Common myeloid progenitor, CD34-positive (primary cell): ENCODE measurements around the gene TAS2R13.

Source experiments
- CTCF ChIA-PET: fragments of 350-600 bp; sonication (Branson Sonifier 250); formaldehyde crosslinking; loops from one replicate; lab custom pipeline; 2021; ENCODE audit warnings: antibody characterized with exemption; lab: Charles Lee
- POLR2A ChIA-PET: fragments of 350-600 bp; sonication (Branson Sonifier 250); formaldehyde crosslinking; loops from one replicate; lab custom pipeline; 2021; ENCODE audit warnings: antibody characterized with exemption; lab: Charles Lee
- DNase-seq, 3 donors: peaks; one replicate each; pipeline versions ENCODE4 v3.0.0 to v3.0.0-alpha.2; 2013
- H3K27ac ChIP-seq, 2 experiments: 1 replicate in 1 of 2; 2 replicates in 1 of 2; pipeline ENCODE4 v1.7.0; 2013; ENCODE audit warnings: inconsistent platforms in 2 of 2, low read length in 2 of 2, mild to moderate bottlenecking in 2 of 2, low read depth in 1 of 2, moderate library complexity in 1 of 2; ENCODE audit not compliant: severe bottlenecking in 2 of 2, insufficient read depth in 1 of 2, poor library complexity in 1 of 2
- H3K27me3 ChIP-seq, 5 experiments: replicated peaks in 2 of 5; 1 replicate in 3 of 5; 2 replicates in 2 of 5; pipeline versions ENCODE4 v1.6.1 to v1.7.0; 2013; ENCODE audit warnings: low read length in 4 of 5, mild to moderate bottlenecking in 2 of 5, moderate library complexity in 2 of 5, inconsistent platforms in 1 of 5; ENCODE audit not compliant: insufficient read depth in 5 of 5, control insufficient read depth in 4 of 5
- H3K36me3 ChIP-seq, 4 experiments: 1 replicate in 2 of 4; 2 replicates in 2 of 4; pipeline versions ENCODE4 v1.6.1 to v1.7.0; 2013; ENCODE audit warnings: low read length in 3 of 4, control low read depth in 1 of 4, mild to moderate bottlenecking in 1 of 4; ENCODE audit not compliant: control insufficient read depth in 4 of 4, insufficient read depth in 4 of 4
- H3K4me1 ChIP-seq, 4 experiments: 1 replicate in 3 of 4; 2 replicates in 1 of 4; pipeline versions ENCODE4 v1.6.1 to v1.7.1; 2013; ENCODE audit warnings: low read length in 3 of 4, mild to moderate bottlenecking in 3 of 4, control low read depth in 1 of 4, inconsistent platforms in 1 of 4, moderate library complexity in 1 of 4; ENCODE audit not compliant: control insufficient read depth in 4 of 4, insufficient read depth in 4 of 4; ENCODE audit errors: control extremely low read depth in 1 of 4
- H3K4me3 ChIP-seq, 7 experiments: 1 replicate in 4 of 7; 2 replicates in 3 of 7; pipeline versions ENCODE4 v1.5.1 to v1.7.0; 2013; ENCODE audit warnings: mild to moderate bottlenecking in 7 of 7, low read length in 6 of 7, moderate library complexity in 6 of 7, inconsistent platforms in 2 of 7, low read depth in 2 of 7, control low read depth in 1 of 7; ENCODE audit not compliant: insufficient read depth in 4 of 7, control insufficient read depth in 1 of 7; ENCODE audit errors: extremely low read depth in 1 of 7
- H3K9me3 ChIP-seq, 5 experiments: 1 replicate in 4 of 5; 2 replicates in 1 of 5; pipeline versions ENCODE4 v1.6.1 to v1.7.1; 2013; ENCODE audit warnings: low read length in 4 of 5, mild to moderate bottlenecking in 2 of 5, inconsistent platforms in 1 of 5, low read depth in 1 of 5, moderate library complexity in 1 of 5; ENCODE audit not compliant: control insufficient read depth in 4 of 5, insufficient read depth in 2 of 5; ENCODE audit errors: control extremely low read depth in 1 of 5
- WGBS: methylation state at CpG from one replicate; pipeline ENCODE4 v1.1.5; 2013; ENCODE audit not compliant: insufficient coverage; 5-methylcytosine and 5-hydroxymethylcytosine counted together

Gene TAS2R13

DNA sequence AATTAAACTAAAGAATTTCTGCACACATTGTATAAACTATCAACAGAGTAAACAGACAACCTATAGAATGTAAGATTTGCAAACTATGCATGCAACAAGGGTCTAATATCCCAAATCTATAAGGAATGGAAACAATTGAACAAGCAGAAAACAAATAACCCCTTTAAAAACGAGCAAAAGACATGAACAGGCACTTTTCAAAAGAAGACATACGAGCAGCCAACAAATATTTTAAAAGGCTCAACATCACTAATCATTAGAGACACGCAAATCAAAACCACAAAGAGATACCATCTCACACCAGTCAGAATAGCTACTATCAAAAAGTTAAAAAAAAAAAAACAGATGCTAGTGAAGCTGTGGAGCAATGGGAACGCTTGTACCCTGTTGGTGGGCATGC lies 4.7 kb downstream of the TAS2R13 start:
- Histone ChIP-seq H3K4me1 (no peaks in the 10 kb centered on the region), H3K4me3 (no peak overlapping the region), H3K27me3 (no peaks in the 10 kb centered on the region), H3K36me3 (peaks cover 0 to 10% (median 3%) of the 10 kb centered on the region in 4 experiments), H3K27ac (no peak overlapping the region), H3K9me3 (peaks cover 0 to 58% (median 5%) of the 10 kb centered on the region in 5 experiments)
- ChIA-PET CTCF (no interaction called here), POLR2A (no interaction called here)
- WGBS = no CpG with 5 or more reads among the region's 4 CpGs
- DNase-seq = peak in 2 of 3 donors; percentile 2 to 9

DNA sequence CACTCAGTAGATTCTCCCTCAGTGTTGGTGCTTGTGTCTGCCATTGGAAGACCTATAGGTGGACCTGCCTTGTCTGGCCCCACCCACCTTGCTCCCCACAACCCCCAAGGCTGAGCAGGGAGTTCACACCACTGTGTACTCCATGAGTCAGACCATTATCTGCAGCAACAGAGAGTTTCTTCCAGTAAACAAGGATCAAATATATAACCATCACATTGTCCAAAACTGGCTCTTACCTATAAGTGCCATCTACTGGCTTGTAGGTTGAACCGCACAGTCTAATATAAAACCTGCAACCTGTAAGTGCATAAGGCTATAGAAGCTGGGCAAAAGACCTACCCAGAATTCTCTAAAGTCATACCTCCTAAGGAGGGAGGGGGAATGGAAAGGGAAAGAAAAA lies 7.9 kb downstream of the TAS2R13 start:
- no CpG with 5 or more reads among the region's 1 CpG for WGBS

DNA sequence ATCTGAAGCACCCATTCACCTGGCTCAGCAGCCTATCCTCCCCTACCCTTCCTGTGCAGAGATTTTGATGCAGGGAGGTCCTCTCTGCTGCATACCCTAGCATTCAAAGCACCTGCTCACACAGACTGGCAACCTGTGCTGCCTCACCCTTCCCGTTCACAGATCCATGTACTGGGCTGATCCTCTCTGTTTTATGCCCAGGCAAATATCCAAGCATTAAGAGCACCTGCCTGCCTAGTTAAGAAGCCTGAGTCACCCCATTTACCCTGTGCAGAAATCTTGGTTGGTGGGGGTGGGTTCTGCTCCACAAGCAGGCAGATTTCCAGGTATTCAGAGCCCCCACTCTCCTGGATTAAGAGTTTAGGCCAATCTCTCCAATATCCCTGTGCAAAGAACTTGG lies 8.4 kb downstream of the TAS2R13 start:
- ChIA-PET POLR2A (no interaction called here), CTCF (no interaction called here)
- H3K4me1 ChIP-seq = peaks cover 0 to 1% (median 0%) of the 10 kb centered on the region in 4 experiments
- H3K36me3 ChIP-seq = peaks cover 0 to 10% (median 4%) of the 10 kb centered on the region in 4 experiments
- H3K27ac ChIP-seq = no peak overlapping the region
- WGBS = 100% methylated on average over 1 of the region's 1 CpG
- DNase-seq = no peak
- no peak overlapping the region for H3K4me3 ChIP-seq
- H3K27me3 ChIP-seq = no peaks in the 10 kb centered on the region
- peaks cover 0 to 65% (median 7%) of the 10 kb centered on the region in 5 experiments for H3K9me3 ChIP-seq

More for the DNA sequence above, 7.9 kb downstream of the TAS2R13 start:
- ChIA-PET CTCF (no interaction called here), POLR2A (no interaction called here)
- Histone ChIP-seq H3K27ac (no peak overlapping the region), H3K4me1 (no peaks in the 10 kb centered on the region), H3K36me3 (peaks cover 0 to 10% (median 4%) of the 10 kb centered on the region in 4 experiments), H3K9me3 (peaks cover 0 to 66% (median 7%) of the 10 kb centered on the region in 5 experiments), H3K27me3 (no peaks in the 10 kb centered on the region), H3K4me3 (no peak overlapping the region)
- no peak for DNase-seq

DNA sequence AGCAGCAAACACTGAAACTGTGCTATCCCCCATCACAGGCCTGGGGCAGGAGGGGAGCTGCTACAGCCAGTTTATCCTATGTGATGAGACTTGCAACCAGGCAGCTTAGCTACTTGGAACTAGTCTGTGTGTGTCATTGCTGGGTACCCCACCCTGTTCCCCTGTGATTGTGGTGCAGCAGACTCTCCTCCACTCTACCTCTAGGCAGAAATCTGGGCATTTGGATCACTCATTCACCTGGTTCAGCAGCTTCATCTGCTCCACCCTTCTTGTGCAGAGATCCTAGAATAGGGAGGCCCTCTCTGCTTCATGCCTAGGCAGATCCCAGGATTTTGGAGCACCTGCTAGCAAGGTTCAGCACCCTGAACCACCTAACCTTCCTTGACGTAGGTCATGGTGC lies 8.8 kb downstream of the TAS2R13 start:
- no peak for DNase-seq
- Histone ChIP-seq H3K27ac (no peak overlapping the region), H3K4me1 (peaks cover 0 to 3% (median 0%) of the 10 kb centered on the region in 4 experiments), H3K4me3 (no peak overlapping the region), H3K9me3 (peaks cover 0 to 64% (median 7%) of the 10 kb centered on the region in 5 experiments), H3K36me3 (peaks cover 0 to 10% (median 4%) of the 10 kb centered on the region in 4 experiments), H3K27me3 (no peaks in the 10 kb centered on the region)
- ChIA-PET POLR2A (no interaction called here), CTCF (no interaction called here)
- WGBS = 100% methylated on average over 1 of the region's 1 CpG

DNA sequence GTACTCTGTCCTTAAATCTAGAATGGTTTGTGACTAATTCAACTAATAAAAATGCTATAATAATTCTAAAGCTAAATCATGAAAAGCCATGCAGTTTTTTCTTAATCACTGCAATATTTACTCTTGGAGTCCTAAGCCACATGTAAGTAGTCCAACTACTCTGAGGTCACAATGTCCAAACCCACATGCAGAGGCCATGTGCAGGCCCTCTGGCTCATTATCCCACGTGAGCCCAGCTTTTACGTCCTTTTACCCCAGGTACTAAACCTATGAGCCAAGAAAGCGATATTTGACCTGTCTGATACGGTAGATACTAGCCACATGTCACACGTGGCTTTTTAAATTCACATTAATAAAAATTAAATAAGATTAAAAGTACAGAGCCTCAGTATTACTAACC lies 12.5 kb downstream of the TAS2R13 start:
- Histone ChIP-seq H3K4me1 (peaks cover 0 to 3% (median 0%) of the 10 kb centered on the region in 4 experiments), H3K36me3 (peaks cover 0 to 8% (median 6%) of the 10 kb centered on the region in 4 experiments), H3K4me3 (no peak overlapping the region), H3K27ac (no peak overlapping the region), H3K9me3 (peaks cover 0 to 28% (median 7%) of the 10 kb centered on the region in 5 experiments), H3K27me3 (no peaks in the 10 kb centered on the region)
- DNase-seq = no peak
- POLR2A ChIA-PET = no interaction called here
- no CpG with 5 or more reads among the region's 5 CpGs for WGBS
- CTCF ChIA-PET = no interaction called here

DNA sequence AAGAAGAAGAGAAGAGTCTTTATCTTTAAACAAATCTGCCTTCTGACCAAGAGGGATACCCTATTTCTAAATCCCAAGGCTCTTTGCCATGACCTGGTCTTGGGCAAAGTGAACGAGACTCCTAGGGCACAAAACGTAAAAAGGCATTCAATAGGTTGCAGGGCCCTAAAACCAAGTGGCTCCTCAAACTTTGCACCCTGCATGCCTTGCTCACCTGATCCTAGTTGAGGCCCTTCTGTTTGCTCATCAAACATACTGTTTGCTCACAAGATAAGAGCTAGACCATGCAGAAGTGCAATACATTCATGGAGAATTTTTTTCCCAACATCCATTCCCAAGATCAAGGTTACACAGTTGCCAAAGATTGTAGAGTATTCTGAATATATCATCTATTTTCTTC lies 17.4 kb downstream of the TAS2R13 start:
- Histone ChIP-seq H3K36me3 (peaks cover 0 to 9% (median 2%) of the 10 kb centered on the region in 4 experiments), H3K27ac (no peak overlapping the region), H3K4me1 (peaks cover 0 to 3% (median 0%) of the 10 kb centered on the region in 4 experiments), H3K4me3 (no peak overlapping the region), H3K27me3 (no peaks in the 10 kb centered on the region), H3K9me3 (peaks cover 0 to 2% (median 0%) of the 10 kb centered on the region in 5 experiments)
- CTCF ChIA-PET = no interaction called here
- DNase-seq = no peak
- POLR2A ChIA-PET = no interaction called here
- WGBS = 100% methylated on average over 2 of the region's 2 CpGs

DNA sequence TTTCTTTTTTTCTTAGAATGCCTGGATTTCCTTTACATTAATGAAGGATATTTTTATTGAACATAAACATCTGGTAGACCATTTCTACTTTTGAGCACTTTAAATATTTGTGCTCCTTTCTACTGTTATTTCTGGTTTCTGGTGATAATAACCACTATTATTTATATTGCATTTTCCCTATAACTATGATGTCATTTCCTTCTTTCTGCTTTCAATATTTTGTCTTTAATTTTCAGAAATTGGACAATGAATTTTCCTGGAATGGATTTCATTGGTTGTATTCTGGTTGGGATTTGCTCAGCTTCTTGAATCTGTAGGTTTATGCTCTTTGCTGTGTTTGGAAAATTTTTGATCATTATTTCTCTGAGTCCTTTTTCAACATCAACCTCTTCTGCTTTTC lies 20.1 kb downstream of the TAS2R13 start:
- Histone ChIP-seq H3K27ac (no peak overlapping the region), H3K4me3 (no peak overlapping the region), H3K4me1 (peaks cover 0 to 5% (median 2%) of the 10 kb centered on the region in 4 experiments), H3K36me3 (peaks cover 0 to 6% (median 2%) of the 10 kb centered on the region in 4 experiments), H3K27me3 (no peaks in the 10 kb centered on the region), H3K9me3 (no peaks in the 10 kb centered on the region)
- ChIA-PET POLR2A (no interaction called here), CTCF (no interaction called here)
- no peak for DNase-seq
